COLO829 (cell line): ENCODE measurements around the gene MTCP1.

Experiments
- DNase-seq: peaks from one replicate; pipeline ENCODE4 v3.0.0; 2012; ENCODE audit warnings: low spot score

Gene MTCP1

GRCh38 chrX:155053656-155054055 lies 17.3 kb downstream of the MTCP1 start:
- no peak for DNase-seq

GRCh38 chrX:155052738-155053498 lies 18.0 kb downstream of the MTCP1 start:
- no peak for DNase-seq

- DNase-seq, result peak; percentile 53
These were observed 21.8 kb downstream of the MTCP1 start for GRCh38 chrX:155048977-155049619.

GRCh38 chrX:155046811-155047528 lies 24.0 kb downstream of the MTCP1 start:
- DNase-seq, result no peak

- no peak for DNase-seq
These were observed 24.7 kb downstream of the MTCP1 start for GRCh38 chrX:155046129-155046810.

- DNase-seq, result no peak
These were observed 35.2 kb downstream of the MTCP1 start for GRCh38 chrX:155035688-155036087.

- DNase-seq, result no peak
These were observed 39.3 kb downstream of the MTCP1 start for GRCh38 chrX:155031657-155032056.

- DNase-seq, result no peak
These were observed 42.1 kb downstream of the MTCP1 start for GRCh38 chrX:155028877-155029291.

GRCh38 chrX:155028129-155028528 lies 42.8 kb downstream of the MTCP1 start:
- no peak for DNase-seq

- no peak for DNase-seq
These were observed 43.3 kb downstream of the MTCP1 start for GRCh38 chrX:155027509-155028066.

GRCh38 chrX:155026727-155027508 lies 44.0 kb downstream of the MTCP1 start, which contains the start of gene FUNDC2:
FUNDC2 (plus strand) TSS chrX:155026844; CDS start chrX:155026939, 95 bp downstream.
- DNase-seq, result peak; percentile 75

- no peak for DNase-seq
These were observed 44.6 kb downstream of the MTCP1 start for GRCh38 chrX:155026420-155026726.

GRCh38 chrX:155023907-155024833 lies 46.8 kb downstream of the MTCP1 start:
- no peak for DNase-seq

GRCh38 chrX:155022585-155022984 lies 48.4 kb downstream of the MTCP1 start, which contains the start of gene F8:
F8 (minus strand) TSS chrX:155022723; CDS start chrX:155022552, 171 bp downstream.
- no peak for DNase-seq

GRCh38 chrX:155020591-155020990 lies 50.3 kb downstream of the MTCP1 start:
- DNase-seq, result no peak
